B cell (primary cell): ENCODE measurements around the gene ASTN2. TPM values are rescaled to one million over a fixed set of nuclear protein-coding genes. Genes with fewer than 3 reads are reported as not detected.

Source experiments
- ATAC-seq: fragments of 200-7000 bp; cut with Tn5 transposase; one replicate; pipeline ENCODE4 v1.10.0; 2021; ENCODE audit warnings: low read depth, mild to moderate bottlenecking, moderate number of reproducible peaks, moderate library complexity
- CTCF ChIA-PET: fragments of 350-600 bp; sonication (Branson Sonifier 250); formaldehyde crosslinking; loops from one replicate; lab custom pipeline; 2021; ENCODE audit warnings: antibody characterized with exemption, inconsistent platforms; lab: Charles Lee
- POLR2A ChIA-PET: fragments of 350-600 bp; sonication (Branson Sonifier 250); formaldehyde crosslinking; loops from one replicate; lab custom pipeline; 2021; ENCODE audit warnings: antibody characterized with exemption; lab: Charles Lee
- DNase-seq: peaks from one replicate; pipeline ENCODE4 v3.0.0; 2013
- H2AFZ ChIP-seq: 2 replicates; pipeline ENCODE4 v1.6.1; 2012; ENCODE audit warnings: mild to moderate bottlenecking, low read depth, low read length; ENCODE audit not compliant: insufficient read depth, poor library complexity, severe bottlenecking
- H3K27ac ChIP-seq, 2 donors: 1 replicate in 1 of 2; 2 replicates in 1 of 2; pipeline ENCODE4 v1.5.1; 2012 to 2013; ENCODE audit warnings: low read length in 2 of 2, mild to moderate bottlenecking in 2 of 2, moderate library complexity in 1 of 2
- H3K27me3 ChIP-seq, 4 experiments: fragments of 200-600 bp in 1 of 4; sonication (generic) in 1 of 4; replicated peaks in 1 of 4; 1 replicate in 2 of 4; 2 replicates in 2 of 4; pipeline versions ENCODE4 v1.6.1 to v1.7.0; 2013 to 2016; ENCODE audit warnings: low read length in 3 of 4, mild to moderate bottlenecking in 2 of 4, mixed read lengths in 1 of 4, moderate library complexity in 1 of 4; ENCODE audit not compliant: insufficient read depth in 4 of 4, control insufficient read depth in 3 of 4; ENCODE audit errors: control extremely low read depth in 1 of 4
- H3K36me3 ChIP-seq, 2 experiments: replicated peaks in 1 of 2; 1 replicate in 1 of 2; 2 replicates in 1 of 2; pipeline versions ENCODE4 v1.6.1 to v1.7.1; 2013; ENCODE audit warnings: low read length in 1 of 2; ENCODE audit not compliant: insufficient read depth in 2 of 2, control insufficient read depth in 1 of 2; ENCODE audit errors: control extremely low read depth in 1 of 2, extremely low read depth in 1 of 2
- H3K4me1 ChIP-seq, 2 donors: fragments of 200-600 bp in 1 of 2; sonication (generic) in 1 of 2; 1 replicate in 1 of 2; 2 replicates in 1 of 2; pipeline versions ENCODE4 v1.5.1 to v1.6.1; 2013 to 2017; ENCODE audit warnings: low read length in 2 of 2; ENCODE audit not compliant: control insufficient read depth in 2 of 2, insufficient read depth in 2 of 2
- H3K4me2 ChIP-seq: replicated peaks from 2 replicates; pipeline ENCODE3; 2012; ENCODE audit warnings: mild to moderate bottlenecking, low read depth, low read length; ENCODE audit not compliant: poor library complexity, severe bottlenecking
- H3K4me3 ChIP-seq, 5 experiments: fragments of 200-600 bp in 1 of 5; sonication (generic) in 1 of 5; 1 replicate in 3 of 5; 2 replicates in 2 of 5; pipeline versions ENCODE4 v1.5.1 to v1.7.0; 2011 to 2016; ENCODE audit warnings: low read length in 4 of 5, mild to moderate bottlenecking in 4 of 5, low read depth in 2 of 5, control low read depth in 1 of 5, moderate library complexity in 1 of 5; ENCODE audit not compliant: insufficient read depth in 1 of 5; ENCODE audit errors: control extremely low read depth in 1 of 5, extremely low read depth in 1 of 5
- H3K79me2 ChIP-seq: fragments of 200-600 bp; sonication (generic); one replicate; pipeline ENCODE4 v1.6.0; 2016; ENCODE audit warnings: low read length; ENCODE audit not compliant: control insufficient read depth, insufficient read depth
- H3K9ac ChIP-seq: fragments of 200-600 bp; sonication (generic); 2 replicates; pipeline ENCODE4 v1.6.1; 2017; ENCODE audit warnings: mild to moderate bottlenecking, low read length, moderate library complexity
- H3K9me3 ChIP-seq, 3 donors: one replicate each; pipeline versions ENCODE4 v1.6.1 to v1.7.1; 2013; ENCODE audit warnings: low read length in 2 of 3; ENCODE audit not compliant: control insufficient read depth in 2 of 3, insufficient read depth in 1 of 3; ENCODE audit errors: control extremely low read depth in 1 of 3
- H4K20me1 ChIP-seq: 2 replicates; pipeline ENCODE4 v1.6.0; 2012; ENCODE audit warnings: mild to moderate bottlenecking, low read length; ENCODE audit not compliant: insufficient read depth, control insufficient read depth, poor library complexity, severe bottlenecking
- H3K27ac Mint-ChIP-seq: one replicate; pipeline ENCODE4 v1.8.0; 2021; ENCODE audit warnings: mixed read lengths
- H3K27me3 Mint-ChIP-seq: one replicate; pipeline ENCODE4 v1.8.0; 2021; ENCODE audit warnings: mixed read lengths
- H3K4me1 Mint-ChIP-seq: one replicate; pipeline ENCODE4 v1.8.0; 2021; ENCODE audit warnings: mixed read lengths
- H3K4me3 Mint-ChIP-seq: one replicate; pipeline ENCODE4 v1.8.0; 2021; ENCODE audit warnings: mixed read lengths
- H3K9me3 Mint-ChIP-seq: one replicate; pipeline ENCODE4 v1.8.0; 2022; ENCODE audit warnings: mixed read lengths; ENCODE audit not compliant: insufficient read depth
- CTCF ChIP-seq: fragments of 200-600 bp; IDR thresholded peaks from one replicate; pipeline ENCODE4 v1.8.0; 2022; ENCODE audit warnings: antibody characterized with exemption, mild to moderate bottlenecking
- EZH2 ChIP-seq: IDR thresholded peaks from 2 replicates; pipeline ENCODE4 v1.6.1; 2012; ENCODE audit warnings: borderline replicate concordance, low read depth, mild to moderate bottlenecking, moderate library complexity, low read length; ENCODE audit not compliant: insufficient read depth, poor library complexity, severe bottlenecking
- WGBS: methylation state at CpG from one replicate; pipeline ENCODE4 v1.1.5; 2013; ENCODE audit warnings: missing lambda C conversion rate; ENCODE audit not compliant: insufficient coverage; 5-methylcytosine and 5-hydroxymethylcytosine counted together
- intact Hi-C: fragments of 100-400 bp; cut with micrococcal nuclease; formaldehyde crosslinking; loops from one replicate; pipeline ENCODE4 v1.10.0; 2022
- polyA plus RNA-seq: library from polyadenylated mRNA; depleted of rRNA; stranded (reverse); fragments of >200 nt; gene quantifications from 2 replicates; pipeline ENCODE4 v1.2.3, GENCODE V29; 2012
- total RNA-seq, 2 donors: library from RNA; stranded (reverse); fragments of 120-200 nt in 1 of 2; gene quantifications; 1 replicate in 1 of 2; 2 replicates in 1 of 2; pipeline versions ENCODE4 v1.2.3 to v1.2.4, GENCODE V29; 2013 to 2022

ASTN2 gene
- total and polyA plus RNA-seq, 2 donors (not counting 1 experiment from before 2014, with no cell fraction given), result 1.2 to 3.6 TPM

- Histone ChIP-seq H4K20me1 (no peaks in the 10 kb centered on the region), H3K36me3 (no peaks in the 10 kb centered on the region), H3K4me3 (no peak overlapping the region), H3K9ac (no peak overlapping the region), H3K4me2 (no peak overlapping the region), H3K4me1 (no peaks in the 10 kb centered on the region), H3K27me3 (no peaks in the 10 kb centered on the region), H3K79me2 (no peaks in the 10 kb centered on the region), H3K27ac (no peak overlapping the region), H2AFZ (no peak overlapping the region), H3K9me3 (no peaks in the 10 kb centered on the region)
- DNase-seq (no peak), ATAC-seq (no peak)
- no peak for TF ChIP-seq EZH2
- TF ChIP-seq CTCF, result no peak
- no peak overlapping the region for H3K27ac Mint-ChIP-seq
- POLR2A ChIA-PET, result no interaction called here
- no peak overlapping the region for H3K4me3 Mint-ChIP-seq
- no peaks in the 10 kb centered on the region for H3K9me3 Mint-ChIP-seq
- H3K4me1 Mint-ChIP-seq, result no peaks in the 10 kb centered on the region
- H3K27me3 Mint-ChIP-seq, result no peaks in the 10 kb centered on the region
- CTCF ChIA-PET, result no interaction called here
- intact Hi-C loops, result no loop called here
- WGBS, result 80% methylated on average over 1 of the region's 2 CpGs
These were observed 997.4 kb downstream of the ASTN2 start for GRCh38 chr9:116417464-116417863.

- no peaks in the 10 kb centered on the region for H3K36me3 ChIP-seq
- TF ChIP-seq CTCF (no peak), EZH2 (no peak)
- WGBS, result no CpG with 5 or more reads among the region's 1 CpG
- DNase-seq (no peak), ATAC-seq (no peak)
- ChIA-PET CTCF (no interaction called here), POLR2A (no interaction called here)
- H3K27me3 ChIP-seq, result no peaks in the 10 kb centered on the region
- H3K27ac ChIP-seq, result no peak overlapping the region
- no peak overlapping the region for H2AFZ ChIP-seq
- Mint-ChIP-seq H3K4me3 (no peak overlapping the region), H3K27ac (no peak overlapping the region), H3K4me1 (no peaks in the 10 kb centered on the region), H3K27me3 (no peaks in the 10 kb centered on the region), H3K9me3 (no peaks in the 10 kb centered on the region)
- H4K20me1 ChIP-seq, result no peaks in the 10 kb centered on the region
- no peaks in the 10 kb centered on the region for H3K9me3 ChIP-seq
- H3K79me2 ChIP-seq, result no peaks in the 10 kb centered on the region
- no peaks in the 10 kb centered on the region for H3K4me1 ChIP-seq
- no peak overlapping the region for H3K9ac ChIP-seq
- no peak overlapping the region for H3K4me2 ChIP-seq
- no peak overlapping the region for H3K4me3 ChIP-seq
- intact Hi-C loops, result no loop called here
These were observed 998.4 kb downstream of the ASTN2 start for GRCh38 chr9:116416421-116416820.
